ENCODE results near the gene ATP11A. TPM values are rescaled to one million over a fixed set of nuclear protein-coding genes. Genes with fewer than 3 reads are reported as not detected.
"Not testable (repeated sequence)": the region's sequence is repeated elsewhere in the genome, so short reads cannot be mapped to it uniquely, and the experiment has no call there.

The ATP11A gene
- total RNA-seq, 2 experiments from 2014 or later: 63.1 to 68.4 TPM

GRCh38 chr13:112776354-112776753, 86.5 kb downstream of the ATP11A start:
- Mint-ChIP-seq H3K9me3 (no peaks in the 10 kb centered on the region), H3K4me1 (no peaks in the 10 kb centered on the region), H3K36me3 (ENCODE audit: low read depth) (no peaks in the 10 kb centered on the region), H3K27ac (no peak overlapping the region), H3K4me3 (no peak overlapping the region), H3K27me3 (no peaks in the 10 kb centered on the region)
- CTCF ChIA-PET: no interaction called here
- DNase-seq: no peak
- POLR2A ChIA-PET: no interaction called here

- Mint-ChIP-seq H3K4me3 (no peak overlapping the region), H3K9me3 (no peaks in the 10 kb centered on the region), H3K36me3 (ENCODE audit: low read depth) (no peaks in the 10 kb centered on the region), H3K4me1 (no peaks in the 10 kb centered on the region), H3K27ac (no peak overlapping the region), H3K27me3 (no peaks in the 10 kb centered on the region)
- POLR2A ChIA-PET: no interaction called here
- CTCF ChIA-PET: no interaction called here
- no peak for DNase-seq
Observed at GRCh38 chr13:112776971-112777370, 87.1 kb downstream of the ATP11A start.

- H3K36me3 Mint-ChIP-seq (ENCODE audit: low read depth): no peaks in the 10 kb centered on the region
- H3K4me3 Mint-ChIP-seq: no peak overlapping the region
- ChIA-PET CTCF (interaction anchor here (0.6 kb wide), 1 partner anchor 397 kb away, joined by 4 read pairs; no protein-coding TSS in a partner anchor), POLR2A (no interaction called here)
- no peaks in the 10 kb centered on the region for H3K27me3 Mint-ChIP-seq
- H3K27ac Mint-ChIP-seq: no peak overlapping the region
- no peaks in the 10 kb centered on the region for H3K9me3 Mint-ChIP-seq
- no peaks in the 10 kb centered on the region for H3K4me1 Mint-ChIP-seq
- DNase-seq: no peak
Observed at GRCh38 chr13:112777637-112778406, 88.0 kb downstream of the ATP11A start.

GRCh38 chr13:112779856-112780604, 90.2 kb downstream of the ATP11A start:
- ChIA-PET CTCF (interaction anchor here (0.6 kb wide), 1 partner anchor 1622 kb away, joined by 3 read pairs; no protein-coding TSS in a partner anchor), POLR2A (no interaction called here)

GRCh38 chr13:112781287-112781686, 91.4 kb downstream of the ATP11A start:
- Mint-ChIP-seq H3K4me1 (peaks cover 4% of the 10 kb centered on the region), H3K36me3 (ENCODE audit: low read depth) (peaks cover 3% of the 10 kb centered on the region), H3K9me3 (no peaks in the 10 kb centered on the region), H3K27ac (no peak overlapping the region), H3K27me3 (no peaks in the 10 kb centered on the region), H3K4me3 (no peak overlapping the region)
- ChIA-PET POLR2A (no interaction called here), CTCF (no interaction called here)
- no peak for DNase-seq

More at GRCh38 chr13:112779856-112780604, 90.2 kb downstream of the ATP11A start:
- H3K4me3 Mint-ChIP-seq: no peak overlapping the region
- H3K9me3 Mint-ChIP-seq: no peaks in the 10 kb centered on the region
- H3K36me3 Mint-ChIP-seq (ENCODE audit: low read depth): no peaks in the 10 kb centered on the region
- H3K27me3 Mint-ChIP-seq: no peaks in the 10 kb centered on the region
- no peak overlapping the region for H3K27ac Mint-ChIP-seq
- DNase-seq: no peak
- peaks cover 4% of the 10 kb centered on the region for H3K4me1 Mint-ChIP-seq

- ChIA-PET CTCF (no interaction called here), POLR2A (no interaction called here)
- DNase-seq: no peak
- Mint-ChIP-seq H3K36me3 (ENCODE audit: low read depth) (peaks cover 7% of the 10 kb centered on the region), H3K4me3 (no peak overlapping the region), H3K27ac (no peak overlapping the region), H3K9me3 (no peaks in the 10 kb centered on the region), H3K4me1 (peaks cover 4% of the 10 kb centered on the region), H3K27me3 (no peaks in the 10 kb centered on the region)
Observed at GRCh38 chr13:112781881-112782361, 92.1 kb downstream of the ATP11A start.

- no peak overlapping the region for H3K27ac Mint-ChIP-seq
- H3K4me3 Mint-ChIP-seq: no peak overlapping the region
- no peaks in the 10 kb centered on the region for H3K9me3 Mint-ChIP-seq
- no peaks in the 10 kb centered on the region for H3K27me3 Mint-ChIP-seq
- H3K4me1 Mint-ChIP-seq: peaks cover 4% of the 10 kb centered on the region
- peaks cover 7% of the 10 kb centered on the region for H3K36me3 Mint-ChIP-seq (ENCODE audit: low read depth)
- ChIA-PET CTCF (no interaction called here), POLR2A (no interaction called here)
- no peak for DNase-seq
Observed at GRCh38 chr13:112782429-112783010, 92.7 kb downstream of the ATP11A start.

- Mint-ChIP-seq H3K27ac (no peak overlapping the region), H3K9me3 (no peaks in the 10 kb centered on the region), H3K36me3 (ENCODE audit: low read depth) (peaks cover 9% of the 10 kb centered on the region), H3K4me1 (peaks cover 4% of the 10 kb centered on the region), H3K27me3 (no peaks in the 10 kb centered on the region), H3K4me3 (no peak overlapping the region)
- CTCF ChIA-PET: no interaction called here
- no peak for DNase-seq
- POLR2A ChIA-PET: no interaction called here
Observed at GRCh38 chr13:112783135-112783977, 93.5 kb downstream of the ATP11A start.

- Mint-ChIP-seq H3K4me1 (peaks cover 4% of the 10 kb centered on the region), H3K4me3 (no peak overlapping the region), H3K9me3 (no peaks in the 10 kb centered on the region), H3K27me3 (no peaks in the 10 kb centered on the region), H3K36me3 (ENCODE audit: low read depth) (peaks cover 15% of the 10 kb centered on the region), H3K27ac (no peak overlapping the region)
- POLR2A ChIA-PET: no interaction called here
- no peak for DNase-seq
- CTCF ChIA-PET: no interaction called here
Observed at GRCh38 chr13:112783978-112784371, 94.1 kb downstream of the ATP11A start.

- DNase-seq: no peak
- Mint-ChIP-seq H3K27me3 (no peaks in the 10 kb centered on the region), H3K36me3 (ENCODE audit: low read depth) (peaks cover 18% of the 10 kb centered on the region), H3K4me1 (peaks cover 4% of the 10 kb centered on the region), H3K9me3 (no peaks in the 10 kb centered on the region), H3K27ac (no peak overlapping the region), H3K4me3 (no peak overlapping the region)
- POLR2A ChIA-PET: no interaction called here
- CTCF ChIA-PET: no interaction called here
Observed at GRCh38 chr13:112784811-112785482, 95.1 kb downstream of the ATP11A start.

GRCh38 chr13:112785483-112785856, 95.6 kb downstream of the ATP11A start:
- Mint-ChIP-seq H3K36me3 (ENCODE audit: low read depth) (peaks cover 18% of the 10 kb centered on the region), H3K9me3 (no peaks in the 10 kb centered on the region), H3K27ac (no peak overlapping the region), H3K4me3 (no peak overlapping the region), H3K27me3 (no peaks in the 10 kb centered on the region), H3K4me1 (peaks cover 4% of the 10 kb centered on the region)
- ChIA-PET POLR2A (no interaction called here), CTCF (no interaction called here)
- no peak for DNase-seq

- DNase-seq, H3K4me1 Mint-ChIP-seq, CTCF ChIA-PET, H3K4me3 Mint-ChIP-seq, H3K27ac Mint-ChIP-seq, H3K27me3 Mint-ChIP-seq, POLR2A ChIA-PET, H3K9me3 Mint-ChIP-seq: not testable (repeated sequence)
- H3K36me3 Mint-ChIP-seq (ENCODE audit: low read depth): peaks cover 20% of the 10 kb centered on the region
Observed at GRCh38 chr13:112786810-112787209, 97.0 kb downstream of the ATP11A start.

All from activated CD4-positive, alpha-beta T cell treated with anti-CD3 and anti-CD28 coated beads, Interleukin-2, amount 10 ng/mL, durations not matched to agents 7 days and 5 days (primary cell).